ENCODE results near the gene CTDP1.
A peak's percentile ranks its signal among the peaks of the same experiment; 100 is the strongest.

Gene CTDP1

DNA sequence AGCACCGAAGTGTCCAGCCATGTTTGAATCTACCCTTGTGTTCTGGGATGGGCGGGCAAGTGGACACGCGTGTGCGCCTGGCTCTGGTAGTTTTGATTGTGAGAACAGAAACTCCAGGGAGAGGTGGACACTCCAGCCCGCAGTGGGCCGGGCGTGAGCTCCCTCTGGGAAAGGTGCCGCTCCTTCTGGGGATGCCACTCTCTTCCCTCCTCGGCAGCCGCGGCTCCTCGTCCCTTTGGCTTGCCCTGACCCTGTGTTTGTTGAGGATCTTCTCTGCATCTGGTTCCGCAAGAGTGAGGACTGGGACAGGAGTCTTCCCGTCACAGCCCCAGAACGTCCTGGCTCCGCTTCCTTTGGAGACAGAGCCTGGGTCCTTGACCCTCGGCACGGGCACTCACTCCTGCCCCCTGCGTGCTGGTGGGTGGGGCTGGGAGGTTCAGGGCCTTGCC lies 1.3 kb downstream of the CTDP1 start:
- Mint-ChIP-seq H3K9me3 (no peaks in the 10 kb centered on the region), H3K27ac (ENCODE audit: low read depth) (peak overlapping the region; percentile 92), H3K36me3 (ENCODE audit: insufficient read depth) (peaks cover 35% of the 10 kb centered on the region), H3K27me3 (no peaks in the 10 kb centered on the region), H3K4me3 (peak overlapping the region; percentile 98), H3K4me1 (peaks cover 66% of the 10 kb centered on the region)
- ATAC-seq (replicated peaks; ENCODE audit: extremely low read depth, poor library complexity, severe bottlenecking) (no peak), DNase-seq (ENCODE audit: low spot score in 2 of 2) (no peak)

DNA sequence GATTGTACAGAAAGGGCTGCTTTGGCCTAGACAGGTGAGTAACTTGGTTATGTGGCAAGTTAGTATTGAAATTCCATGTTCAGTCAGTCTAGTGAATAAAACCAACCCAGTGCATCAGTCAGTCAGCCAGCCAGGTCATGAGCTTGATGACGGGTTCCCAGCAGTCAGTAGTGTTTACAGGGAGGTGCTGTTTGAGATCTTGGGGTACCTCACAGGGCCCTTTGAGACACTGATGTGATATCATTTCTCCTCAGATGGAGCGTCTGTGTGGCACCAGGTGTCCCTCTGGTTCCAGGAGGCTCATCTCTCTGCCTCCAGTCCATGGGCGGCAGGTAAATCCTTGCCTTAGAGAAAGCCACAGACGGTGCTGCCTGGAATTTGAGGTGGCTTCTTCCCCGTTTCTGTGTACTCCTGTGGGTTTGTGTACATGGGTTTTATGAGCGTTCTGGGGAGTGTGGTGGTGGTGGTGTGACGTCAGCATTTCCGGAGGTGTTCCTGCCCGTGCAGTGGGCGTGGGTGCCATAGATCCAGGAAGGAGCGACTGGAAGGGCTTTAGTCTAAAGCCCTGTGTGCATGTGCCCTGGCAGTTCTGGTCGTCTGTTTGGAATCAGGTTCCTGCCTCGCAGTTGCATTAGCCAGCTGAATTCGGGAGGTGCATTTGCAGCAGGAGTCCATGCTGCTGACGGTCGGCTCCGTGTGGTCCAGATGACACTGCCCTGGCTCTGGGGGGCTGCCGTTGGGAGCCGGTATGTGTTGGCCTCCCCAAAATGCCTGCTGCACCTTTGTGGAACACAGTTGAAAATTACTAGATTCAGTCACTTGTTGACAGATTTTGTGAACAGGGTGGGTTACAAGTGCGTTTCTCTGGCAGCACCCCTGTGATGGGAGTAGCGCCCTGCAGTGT lies 2.1 kb downstream of the CTDP1 start:
- H3K27me3 Mint-ChIP-seq, result no peaks in the 10 kb centered on the region
- H3K9me3 Mint-ChIP-seq, result no peaks in the 10 kb centered on the region
- peaks cover 35% of the 10 kb centered on the region for H3K36me3 Mint-ChIP-seq (ENCODE audit: insufficient read depth)
- ATAC-seq (replicated peaks; ENCODE audit: extremely low read depth, poor library complexity, severe bottlenecking), result no peak
- H3K4me3 Mint-ChIP-seq, result peak overlapping the region; percentile 98
- H3K4me1 Mint-ChIP-seq, result peaks cover 71% of the 10 kb centered on the region
- H3K27ac Mint-ChIP-seq (ENCODE audit: low read depth), result peak overlapping the region; percentile 92
- peak; percentile 38 to 62 for DNase-seq (ENCODE audit: low spot score in 2 of 2)

DNA sequence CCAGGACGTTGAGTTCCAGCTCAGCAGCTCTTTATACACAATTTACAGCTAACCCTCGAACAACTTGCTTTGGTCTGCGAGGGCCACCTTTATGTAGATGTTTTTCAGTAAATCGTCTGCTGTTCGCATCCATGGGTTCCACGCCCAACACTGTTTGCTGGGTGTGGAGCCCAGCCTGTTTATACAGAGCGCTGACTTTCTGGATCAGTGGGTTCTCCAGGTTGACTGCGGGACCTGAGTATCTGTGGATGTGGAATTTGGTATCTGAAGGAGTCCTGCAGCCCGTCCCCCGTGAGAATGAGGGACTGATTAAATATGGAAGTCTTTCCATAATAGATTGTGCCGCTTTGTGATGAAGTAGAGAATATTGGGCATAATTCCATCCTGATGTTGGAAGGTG lies 2.9 kb downstream of the CTDP1 start:
- ATAC-seq (replicated peaks; ENCODE audit: extremely low read depth, poor library complexity, severe bottlenecking), result no peak
- peaks cover 71% of the 10 kb centered on the region for H3K4me1 Mint-ChIP-seq
- H3K27ac Mint-ChIP-seq (ENCODE audit: low read depth), result peak overlapping the region; percentile 55

DNA sequence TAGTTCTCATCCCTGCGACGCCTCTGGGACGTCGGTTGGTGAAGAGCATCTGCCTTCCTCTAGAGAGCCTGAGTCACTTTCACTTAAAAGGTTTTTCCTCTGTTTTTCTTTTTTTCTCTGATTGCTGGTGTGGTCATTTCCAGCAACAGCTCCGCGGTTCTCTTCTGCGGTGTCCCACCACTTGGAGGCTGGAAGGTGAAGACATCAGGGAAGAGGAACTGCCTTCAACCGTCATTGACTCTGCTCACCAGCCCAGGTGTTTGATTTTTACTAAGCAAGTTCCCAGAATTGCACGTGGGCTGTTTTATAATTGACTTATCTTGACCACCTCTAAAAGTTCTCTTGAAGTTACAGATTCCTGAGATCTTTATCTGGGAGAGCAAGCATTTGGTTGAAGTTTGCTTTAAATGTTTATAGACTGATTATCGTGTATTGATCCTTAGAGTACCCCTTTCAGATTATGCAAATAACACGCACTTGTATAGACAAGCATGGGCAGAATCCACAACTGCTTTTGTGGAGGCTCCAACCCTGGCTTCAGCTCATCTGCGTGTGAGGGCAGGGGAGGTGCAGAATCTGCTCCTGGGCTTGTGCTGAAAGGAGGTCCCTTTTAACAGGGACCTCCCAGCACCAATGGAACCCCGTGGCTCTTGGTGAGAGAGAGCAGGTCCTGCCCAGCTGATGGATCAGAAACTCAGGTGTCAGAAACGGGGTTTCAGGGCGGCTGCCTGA lies 3.5 kb downstream of the CTDP1 start:
- H3K27me3 Mint-ChIP-seq, result no peaks in the 10 kb centered on the region
- peak overlapping the region; percentile 98 for H3K4me3 Mint-ChIP-seq
- no peaks in the 10 kb centered on the region for H3K9me3 Mint-ChIP-seq
- H3K36me3 Mint-ChIP-seq (ENCODE audit: insufficient read depth), result peaks cover 33% of the 10 kb centered on the region
- ATAC-seq (replicated peaks; ENCODE audit: extremely low read depth, poor library complexity, severe bottlenecking) (no peak), DNase-seq (ENCODE audit: low spot score in 2 of 2) (no peak)
- H3K27ac Mint-ChIP-seq (ENCODE audit: low read depth), result peak overlapping the region; percentile 55
- peaks cover 73% of the 10 kb centered on the region for H3K4me1 Mint-ChIP-seq

More for the DNA sequence above, 2.9 kb downstream of the CTDP1 start:
- H3K4me3 Mint-ChIP-seq, result peak overlapping the region; percentile 98
- H3K9me3 Mint-ChIP-seq, result no peaks in the 10 kb centered on the region
- no peaks in the 10 kb centered on the region for H3K27me3 Mint-ChIP-seq
- H3K36me3 Mint-ChIP-seq (ENCODE audit: insufficient read depth), result peaks cover 35% of the 10 kb centered on the region
- no peak for DNase-seq (ENCODE audit: low spot score in 2 of 2)

DNA sequence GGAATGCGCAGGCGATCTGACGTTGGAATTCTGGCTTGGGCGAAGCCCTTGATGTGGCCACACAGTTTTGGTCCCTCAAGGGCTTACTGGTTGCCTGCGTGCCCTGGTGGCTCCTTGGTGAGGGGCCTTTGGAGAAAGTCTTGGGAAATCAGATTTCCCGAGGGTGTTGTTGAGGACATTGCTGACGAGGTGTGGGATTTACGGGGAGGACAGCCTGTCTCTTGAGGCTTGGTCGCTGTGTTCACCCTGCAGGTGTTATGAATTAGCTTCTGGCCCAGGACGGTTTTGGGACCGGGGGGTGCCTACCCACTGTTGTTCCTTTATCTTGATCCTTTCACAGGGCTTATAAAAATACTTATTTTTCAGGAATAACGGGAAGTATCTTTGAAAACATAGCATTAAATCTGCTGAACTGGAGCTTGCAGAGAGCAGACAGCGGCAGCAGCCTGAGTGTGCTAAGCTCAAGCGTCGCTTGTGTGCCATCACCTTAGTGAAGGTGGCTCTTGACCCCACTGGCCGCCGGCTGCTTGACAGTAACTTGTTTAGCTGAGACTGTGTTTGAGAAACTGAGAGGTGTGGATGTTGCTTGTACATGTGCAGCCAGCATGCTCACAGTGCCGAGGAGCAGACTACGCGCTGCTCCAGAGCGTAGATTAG lies 4.2 kb downstream of the CTDP1 start:
- peaks cover 34% of the 10 kb centered on the region for H3K36me3 Mint-ChIP-seq (ENCODE audit: insufficient read depth)
- H3K4me1 Mint-ChIP-seq, result peaks cover 67% of the 10 kb centered on the region
- DNase-seq (ENCODE audit: low spot score in 2 of 2) (no peak), ATAC-seq (replicated peaks; ENCODE audit: extremely low read depth, poor library complexity, severe bottlenecking) (no peak)
- H3K4me3 Mint-ChIP-seq, result peak overlapping the region; percentile 98
- peak overlapping the region; percentile 55 for H3K27ac Mint-ChIP-seq (ENCODE audit: low read depth)
- H3K9me3 Mint-ChIP-seq, result no peaks in the 10 kb centered on the region
- H3K27me3 Mint-ChIP-seq, result no peaks in the 10 kb centered on the region

DNA sequence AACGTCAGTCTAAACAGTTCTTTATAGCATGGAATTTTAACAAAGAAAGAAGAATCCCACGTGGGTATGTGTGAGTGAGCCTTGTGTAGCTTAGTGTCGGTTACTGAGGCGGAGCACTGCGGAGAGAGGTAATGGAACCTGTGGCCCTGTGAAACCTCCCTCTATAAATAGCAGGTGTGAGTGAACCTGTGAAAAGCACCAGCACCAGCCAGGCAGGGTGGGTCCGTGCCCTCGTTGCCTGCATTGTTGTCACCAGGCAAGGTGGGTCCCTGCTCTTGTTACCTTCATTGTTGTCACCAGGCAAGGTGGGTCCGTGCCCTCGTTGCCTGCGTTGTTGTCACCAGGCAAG lies 4.7 kb downstream of the CTDP1 start:
- Mint-ChIP-seq H3K4me1 (peaks cover 69% of the 10 kb centered on the region), H3K9me3 (no peaks in the 10 kb centered on the region), H3K27me3 (no peaks in the 10 kb centered on the region), H3K36me3 (ENCODE audit: insufficient read depth) (peaks cover 34% of the 10 kb centered on the region), H3K27ac (ENCODE audit: low read depth) (peak overlapping the region; percentile 55), H3K4me3 (peak overlapping the region; percentile 98)
- ATAC-seq (replicated peaks; ENCODE audit: extremely low read depth, poor library complexity, severe bottlenecking) (no peak), DNase-seq (ENCODE audit: low spot score in 2 of 2) (no peak)

DNA sequence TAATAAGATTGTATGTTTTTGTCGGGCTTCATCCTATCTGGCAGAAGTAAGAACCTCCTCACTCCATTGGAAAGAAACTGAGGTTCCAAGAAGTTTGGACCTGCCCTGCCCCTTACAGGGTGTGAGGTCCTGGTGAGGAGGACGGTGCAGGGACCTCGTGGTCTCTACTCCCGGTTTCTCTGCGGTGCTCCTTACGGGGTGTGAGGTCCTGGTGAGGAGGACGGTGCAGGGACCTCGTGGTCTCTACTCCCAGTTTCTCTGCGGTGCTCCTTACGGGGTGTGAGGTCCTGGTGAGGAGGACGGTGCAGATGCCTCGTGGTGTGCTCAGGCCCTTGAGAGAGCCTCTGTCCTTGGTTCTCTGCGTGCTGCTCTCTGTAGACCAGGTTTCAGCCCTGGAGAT lies 5.2 kb downstream of the CTDP1 start:
- H3K27ac Mint-ChIP-seq (ENCODE audit: low read depth), result peak overlapping the region; percentile 55
- H3K4me1 Mint-ChIP-seq, result peaks cover 73% of the 10 kb centered on the region
- peak overlapping the region; percentile 98 for H3K4me3 Mint-ChIP-seq
- peaks cover 32% of the 10 kb centered on the region for H3K36me3 Mint-ChIP-seq (ENCODE audit: insufficient read depth)
- H3K27me3 Mint-ChIP-seq, result no peaks in the 10 kb centered on the region
- no peak for DNase-seq (ENCODE audit: low spot score in 2 of 2)
- H3K9me3 Mint-ChIP-seq, result no peaks in the 10 kb centered on the region
- no peak for ATAC-seq (replicated peaks; ENCODE audit: extremely low read depth, poor library complexity, severe bottlenecking)

DNA sequence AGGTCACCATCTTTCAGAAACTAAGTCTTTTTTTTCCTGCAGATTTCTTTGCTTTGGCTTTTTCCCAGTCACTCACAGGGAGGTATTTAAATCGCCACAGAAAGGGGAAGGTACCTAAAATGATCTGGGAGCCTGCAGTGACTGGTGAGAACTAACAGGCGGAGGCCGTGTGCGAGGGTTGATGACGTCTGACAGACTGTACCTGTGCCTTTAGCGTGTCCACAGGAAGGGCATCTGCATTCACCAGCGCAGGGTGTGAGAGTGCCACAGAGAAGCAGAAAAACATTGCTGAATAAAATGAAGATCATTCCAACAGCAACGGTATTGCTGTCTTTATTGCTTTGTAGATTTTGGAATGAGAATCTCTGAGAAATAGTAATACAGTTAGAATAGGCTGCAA lies 5.7 kb downstream of the CTDP1 start:
- peak overlapping the region; percentile 55 for H3K27ac Mint-ChIP-seq (ENCODE audit: low read depth)
- no peaks in the 10 kb centered on the region for H3K9me3 Mint-ChIP-seq
- H3K4me3 Mint-ChIP-seq, result peak overlapping the region; percentile 98
- H3K4me1 Mint-ChIP-seq, result peaks cover 77% of the 10 kb centered on the region
- H3K36me3 Mint-ChIP-seq (ENCODE audit: insufficient read depth), result peaks cover 33% of the 10 kb centered on the region
- DNase-seq (ENCODE audit: low spot score in 2 of 2), result no peak
- no peak for ATAC-seq (replicated peaks; ENCODE audit: extremely low read depth, poor library complexity, severe bottlenecking)
- H3K27me3 Mint-ChIP-seq, result no peaks in the 10 kb centered on the region

DNA sequence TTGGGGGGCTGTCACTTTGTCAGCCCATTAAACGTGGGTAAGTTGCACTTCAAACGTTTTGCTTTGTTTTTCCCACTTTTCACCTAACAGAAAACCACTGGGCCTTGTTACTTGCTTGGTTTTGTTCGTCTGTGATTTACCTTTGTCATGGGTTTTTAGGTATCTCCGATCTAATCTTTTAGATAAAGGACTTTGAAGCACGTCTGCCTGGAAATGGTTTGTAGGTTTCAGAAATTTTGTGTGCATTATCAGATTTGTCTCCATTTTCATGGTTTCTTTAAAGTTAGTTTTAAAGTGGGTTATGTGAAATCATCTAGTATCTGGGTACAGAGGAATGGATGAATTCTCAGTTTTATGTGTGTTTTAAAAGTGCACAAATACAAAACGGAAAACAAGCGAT lies 6.4 kb downstream of the CTDP1 start:
- no peak overlapping the region for H3K4me3 Mint-ChIP-seq
- H3K27ac Mint-ChIP-seq (ENCODE audit: low read depth), result peak overlapping the region; percentile 25
- H3K27me3 Mint-ChIP-seq, result no peaks in the 10 kb centered on the region

DNA sequence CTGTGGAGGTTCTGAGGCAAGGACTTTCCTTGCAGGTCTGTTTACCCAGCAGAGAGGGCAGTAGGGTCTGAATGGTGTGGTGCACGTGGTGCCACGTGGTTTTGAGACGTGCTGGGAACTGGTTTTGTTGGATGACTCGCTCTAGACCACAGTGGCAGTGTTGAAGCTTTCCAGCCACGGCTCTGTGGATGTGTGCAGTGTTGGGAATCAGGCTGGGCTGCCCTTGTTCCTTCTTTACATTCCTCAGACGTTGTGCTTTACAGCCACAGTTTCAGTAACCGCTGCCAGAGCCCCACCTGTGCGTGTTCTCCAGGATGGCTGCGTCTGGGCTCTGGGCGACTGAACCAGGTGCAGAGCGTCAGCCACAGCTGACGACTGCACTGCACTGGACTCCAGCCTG lies 8.2 kb downstream of the CTDP1 start:
- ATAC-seq (replicated peaks; ENCODE audit: extremely low read depth, poor library complexity, severe bottlenecking) (no peak), DNase-seq (ENCODE audit: low spot score in 2 of 2) (no peak)
- Mint-ChIP-seq H3K27me3 (no peaks in the 10 kb centered on the region), H3K9me3 (no peaks in the 10 kb centered on the region), H3K4me3 (no peak overlapping the region), H3K36me3 (ENCODE audit: insufficient read depth) (peaks cover 30% of the 10 kb centered on the region), H3K4me1 (peaks cover 69% of the 10 kb centered on the region), H3K27ac (ENCODE audit: low read depth) (no peak overlapping the region)

More for the DNA sequence above, 6.4 kb downstream of the CTDP1 start:
- ATAC-seq (replicated peaks; ENCODE audit: extremely low read depth, poor library complexity, severe bottlenecking) (no peak), DNase-seq (ENCODE audit: low spot score in 2 of 2) (no peak)
- peaks cover 34% of the 10 kb centered on the region for H3K36me3 Mint-ChIP-seq (ENCODE audit: insufficient read depth)
- H3K4me1 Mint-ChIP-seq, result peaks cover 74% of the 10 kb centered on the region
- H3K9me3 Mint-ChIP-seq, result no peaks in the 10 kb centered on the region

DNA sequence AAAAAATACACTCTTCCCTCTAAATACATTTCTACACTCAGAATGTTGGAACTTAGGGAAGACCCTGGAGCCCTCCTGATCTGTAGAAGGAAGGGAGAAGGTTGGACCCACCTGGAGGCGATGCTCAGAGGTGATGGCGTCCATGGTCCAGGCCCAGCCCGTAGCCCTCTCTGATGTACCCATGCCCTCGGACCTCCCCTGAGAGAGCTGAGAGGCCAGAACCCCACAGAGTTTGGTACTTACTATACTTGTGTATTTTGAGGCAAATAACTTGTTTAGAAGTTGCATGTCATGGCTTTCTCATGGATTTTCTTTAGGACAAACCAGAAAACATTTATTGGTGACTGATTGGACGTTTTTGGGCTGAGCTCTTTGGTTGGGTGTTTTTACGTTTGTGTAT lies 10.5 kb downstream of the CTDP1 start:
- Mint-ChIP-seq H3K4me3 (no peak overlapping the region), H3K4me1 (peaks cover 50% of the 10 kb centered on the region), H3K9me3 (no peaks in the 10 kb centered on the region), H3K27ac (ENCODE audit: low read depth) (no peak overlapping the region), H3K36me3 (ENCODE audit: insufficient read depth) (peaks cover 39% of the 10 kb centered on the region), H3K27me3 (no peaks in the 10 kb centered on the region)
- no peak for DNase-seq (ENCODE audit: low spot score in 2 of 2)
- no peak for ATAC-seq (replicated peaks; ENCODE audit: extremely low read depth, poor library complexity, severe bottlenecking)

DNA sequence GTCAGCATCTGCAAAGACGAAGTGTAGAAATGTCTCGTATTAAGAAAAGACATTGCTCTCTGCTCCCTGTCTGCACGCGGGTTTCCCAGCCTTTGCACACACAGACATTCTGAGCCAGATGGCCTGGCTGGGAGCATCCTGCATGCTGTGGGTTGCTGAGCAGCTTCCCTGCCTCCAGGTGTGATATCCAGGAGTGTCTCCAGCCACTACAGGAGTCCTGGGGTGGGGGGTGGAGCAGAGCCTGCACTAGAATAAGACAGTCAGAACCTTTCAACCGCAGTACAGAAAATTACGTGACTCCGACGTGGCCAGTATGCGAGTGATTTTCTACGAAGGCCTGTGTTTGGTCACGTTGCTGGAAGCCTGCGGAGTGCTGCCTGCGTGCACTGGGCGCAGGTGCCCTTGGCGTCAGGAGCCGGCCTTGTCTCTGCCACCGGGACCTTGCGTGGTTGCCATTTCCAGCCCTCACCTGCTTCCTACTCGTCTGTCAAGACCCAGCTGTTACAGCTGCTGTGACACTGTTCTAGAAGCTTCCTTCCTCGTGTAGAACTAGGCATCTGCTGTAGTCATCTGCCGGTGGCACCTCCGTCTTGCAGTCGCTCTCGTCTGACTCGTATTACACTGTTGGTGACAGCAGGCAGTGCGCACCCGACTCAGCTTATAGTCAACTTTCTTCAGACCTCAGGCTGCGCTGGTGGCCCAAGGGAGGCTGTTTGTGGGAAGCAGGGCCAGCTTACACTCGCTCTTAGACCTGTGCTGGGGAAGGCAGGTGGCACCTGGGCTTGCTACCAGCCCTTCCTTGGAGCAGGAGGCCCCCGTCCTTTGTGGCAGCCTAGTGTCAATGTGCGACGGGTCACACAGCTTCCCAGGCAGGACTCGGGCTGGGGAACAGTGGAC lies 11.2 kb downstream of the CTDP1 start:
- Mint-ChIP-seq H3K36me3 (ENCODE audit: insufficient read depth) (peaks cover 41% of the 10 kb centered on the region), H3K4me1 (peaks cover 42% of the 10 kb centered on the region)

More for the DNA sequence above, 11.2 kb downstream of the CTDP1 start:
- no peaks in the 10 kb centered on the region for H3K27me3 Mint-ChIP-seq
- ATAC-seq (replicated peaks; ENCODE audit: extremely low read depth, poor library complexity, severe bottlenecking) (peak; percentile 11), DNase-seq (ENCODE audit: low spot score in 2 of 2) (no peak)
- H3K4me3 Mint-ChIP-seq, result no peak overlapping the region
- no peaks in the 10 kb centered on the region for H3K9me3 Mint-ChIP-seq
- H3K27ac Mint-ChIP-seq (ENCODE audit: low read depth), result no peak overlapping the region
